ENCODE data around the gene ACTR8.
A peak's percentile ranks its signal among the peaks of the same experiment; 100 is the strongest.

The ACTR8 gene

DNA sequence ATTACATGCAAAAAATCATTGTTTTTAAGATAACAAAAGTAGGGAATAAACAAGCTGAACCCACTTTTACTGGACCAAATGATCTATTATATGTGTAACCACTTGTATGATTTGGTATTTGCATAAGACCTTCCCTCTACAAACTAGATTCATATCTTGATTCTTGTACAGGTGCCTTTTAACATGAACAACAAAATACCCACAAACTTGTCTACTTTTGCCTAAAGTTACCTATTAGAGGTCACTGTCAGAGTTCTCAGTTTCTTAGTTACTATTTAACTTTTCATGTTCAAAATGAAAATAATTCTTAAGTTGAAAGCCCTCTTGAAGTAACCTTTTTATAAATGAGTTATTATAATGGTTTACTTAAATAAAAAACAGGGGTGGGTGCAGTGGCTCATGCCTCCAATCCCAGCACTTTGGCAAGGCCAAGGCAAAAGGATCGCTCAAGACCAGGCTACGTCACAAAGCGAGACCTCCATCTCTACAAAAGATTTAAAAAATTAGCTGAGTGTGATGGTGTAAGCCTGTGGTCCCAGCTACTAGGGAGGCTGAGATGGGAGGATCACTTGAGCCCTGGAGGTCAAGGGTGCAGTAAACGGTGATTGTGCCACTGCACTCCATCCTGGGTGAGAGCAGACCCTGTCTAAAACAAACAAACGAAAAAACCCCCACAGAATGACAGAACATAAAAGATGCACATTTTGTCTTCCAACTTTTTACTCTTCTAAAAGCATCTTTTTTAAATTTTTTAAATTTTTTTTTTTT lies 16.0 kb downstream of the ACTR8 start:
- DNase-seq (ENCODE audit: low spot score): no peak

GRCh38 chr3:53863145-53863544 lies 18.8 kb downstream of the ACTR8 start:
- DNase-seq (ENCODE audit: low spot score): no peak

DNA sequence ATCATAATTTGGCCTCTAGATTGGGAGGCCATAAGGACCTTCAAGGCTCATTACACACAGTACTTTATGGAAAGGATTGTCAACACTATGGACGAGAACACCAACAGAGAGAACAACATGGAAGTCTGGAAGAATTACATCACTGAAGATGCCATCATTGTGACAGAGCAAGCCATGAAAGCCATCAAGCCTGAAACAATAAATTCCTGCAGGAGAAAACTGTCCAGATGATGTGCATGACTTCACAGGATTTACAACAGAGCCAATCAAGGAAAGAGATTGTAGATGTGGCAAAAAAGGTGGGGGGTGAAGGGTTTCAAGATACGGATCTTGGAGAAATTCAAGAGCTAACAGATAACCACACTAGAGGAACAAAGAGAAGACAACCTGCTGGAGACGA lies 19.7 kb downstream of the ACTR8 start:
- DNase-seq (ENCODE audit: low spot score): no peak

DNA sequence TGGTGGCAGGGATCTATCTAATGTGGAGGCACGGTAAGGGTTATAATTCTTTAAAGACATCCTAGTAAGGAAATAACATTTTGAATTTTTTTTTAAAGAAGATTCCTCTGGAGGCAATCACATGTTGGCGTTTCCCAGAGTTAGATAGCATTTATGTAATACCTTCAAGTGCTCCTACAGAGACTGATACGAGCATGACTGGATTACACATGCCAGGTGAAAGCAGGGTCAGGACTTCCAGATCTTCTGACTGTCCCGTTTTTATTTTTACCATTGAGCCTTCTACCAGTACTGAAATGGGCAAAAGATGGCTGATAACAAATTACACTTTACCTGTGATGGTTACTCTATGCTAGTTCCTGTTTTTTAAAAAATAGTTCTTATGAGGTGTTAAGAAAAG lies 21.8 kb downstream of the ACTR8 start:
- no peak for DNase-seq (ENCODE audit: low spot score)

DNA sequence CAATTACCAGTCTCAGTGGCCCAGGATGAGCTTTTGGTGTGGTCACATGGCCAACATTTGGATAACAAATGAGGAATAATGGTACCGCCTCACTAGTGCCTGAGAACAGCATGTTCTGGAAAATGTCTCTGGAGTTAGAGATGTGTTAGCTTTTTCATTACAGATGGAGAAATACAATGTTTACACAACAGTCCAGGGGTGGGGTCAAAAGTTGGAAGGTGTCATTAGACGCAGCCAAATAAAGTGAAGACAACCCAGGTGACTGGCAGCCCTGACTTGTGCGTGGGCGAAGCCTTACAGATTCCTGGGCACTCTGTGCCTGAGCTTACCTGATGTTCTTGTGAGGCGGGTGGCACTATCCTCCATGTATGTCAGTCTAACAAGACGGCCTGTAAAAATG lies 22.8 kb downstream of the ACTR8 start:
- DNase-seq (ENCODE audit: low spot score): no peak

- no peak for DNase-seq (ENCODE audit: low spot score)
Measured at GRCh38 chr3:53858096-53858741, 23.7 kb downstream of the ACTR8 start.

DNA sequence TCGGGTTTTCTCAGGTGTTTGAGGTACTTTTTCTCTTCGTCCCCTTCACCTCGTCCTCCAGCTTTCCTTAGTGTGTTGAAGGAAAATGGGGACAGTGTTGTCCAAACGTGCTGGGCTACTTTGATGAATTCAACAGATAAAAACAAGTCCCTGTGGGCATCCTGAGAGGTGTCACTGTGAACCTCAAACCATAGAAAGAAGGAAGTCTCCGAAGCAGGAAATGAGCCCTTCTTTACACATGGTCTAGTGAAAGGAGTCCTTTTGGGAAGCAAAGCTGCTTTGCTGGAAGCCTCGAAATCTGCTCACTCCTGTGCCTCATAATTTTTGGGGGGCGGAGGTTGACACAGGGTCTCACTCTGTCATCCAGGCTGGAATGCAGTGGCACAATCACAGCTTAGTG lies 25.0 kb downstream of the ACTR8 start:
- DNase-seq (ENCODE audit: low spot score): no peak

DNA sequence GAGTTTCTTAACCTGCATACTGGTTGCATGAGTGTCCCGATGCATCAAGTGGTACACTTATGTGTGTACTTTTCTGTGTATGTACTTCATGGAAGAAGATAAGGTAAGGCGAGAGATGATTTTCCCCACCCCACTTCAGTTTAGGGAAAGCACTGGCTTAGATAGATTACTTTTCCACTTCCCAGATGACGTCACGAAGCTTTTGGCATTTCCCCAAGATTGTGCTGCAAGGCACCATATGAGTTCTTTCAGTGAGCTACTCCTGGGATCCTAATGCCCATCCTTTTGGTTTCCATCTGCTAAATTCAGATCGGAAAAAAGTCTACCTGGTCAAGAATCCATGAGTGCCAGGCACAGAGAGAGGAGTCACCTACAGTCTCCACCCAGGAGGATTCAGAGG lies 31.1 kb downstream of the ACTR8 start:
- no peak for DNase-seq (ENCODE audit: low spot score)

DNA sequence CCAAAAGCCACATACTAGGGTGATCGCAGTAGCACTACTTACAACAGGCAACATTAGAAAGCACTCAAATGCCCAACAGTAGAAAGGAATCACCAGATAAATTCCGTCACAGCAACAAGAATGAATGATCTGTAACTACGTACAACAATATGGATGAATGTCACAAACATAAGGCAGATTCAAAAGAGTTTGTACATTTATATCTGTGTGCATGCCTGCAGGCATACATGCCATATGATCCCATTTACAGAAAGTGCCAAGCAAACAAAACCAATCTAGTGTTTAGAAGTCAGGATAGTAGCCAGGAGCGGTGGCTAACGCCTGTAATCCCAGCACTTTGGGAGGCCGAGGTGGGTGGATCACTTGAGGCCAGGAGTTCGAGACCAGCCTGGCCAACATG lies 32.0 kb downstream of the ACTR8 start:
- no peak for DNase-seq (ENCODE audit: low spot score)

- no peak for DNase-seq (ENCODE audit: low spot score)
Measured at GRCh38 chr3:53846851-53847155, 35.1 kb downstream of the ACTR8 start.

GRCh38 chr3:53846134-53846850 lies 35.7 kb downstream of the ACTR8 start, which contains the start of the genes CHDH and IL17RB:
Gene CHDH (minus strand): TSS chr3:53846419. CDS start chr3:53824008, 22,411 bp downstream.
Gene IL17RB (plus strand): TSS chr3:53846568. CDS start chr3:53846589, 21 bp downstream.
- peak; percentile 60 for DNase-seq (ENCODE audit: low spot score)

DNA sequence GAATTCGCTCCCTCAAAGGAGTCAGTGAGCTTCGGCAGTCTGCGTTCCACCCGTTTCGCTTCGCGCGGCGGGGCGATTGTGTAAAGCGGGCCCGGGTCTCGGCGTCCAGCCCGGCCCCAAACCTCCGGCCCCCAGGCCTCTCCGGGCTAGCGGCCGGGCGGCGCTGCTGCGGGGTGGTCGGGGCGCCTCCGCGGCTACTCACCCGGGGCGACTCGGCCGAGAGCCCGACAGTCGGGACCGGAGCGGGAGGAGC lies 36.1 kb downstream of the ACTR8 start:
- no peak for DNase-seq (ENCODE audit: low spot score)

GRCh38 chr3:53845103-53845880 lies 36.7 kb downstream of the ACTR8 start:
- DNase-seq (ENCODE audit: low spot score): peak; percentile 26

- DNase-seq (ENCODE audit: low spot score): no peak
Measured at GRCh38 chr3:53844262-53845102, 37.5 kb downstream of the ACTR8 start.

- no peak for DNase-seq (ENCODE audit: low spot score)
Measured at GRCh38 chr3:53843195-53844177, 38.5 kb downstream of the ACTR8 start.

GRCh38 chr3:53842436-53843194 lies 39.3 kb downstream of the ACTR8 start:
- DNase-seq (ENCODE audit: low spot score): no peak

- DNase-seq (ENCODE audit: low spot score): no peak
Measured at GRCh38 chr3:53841296-53841695, 40.7 kb downstream of the ACTR8 start.

DNA sequence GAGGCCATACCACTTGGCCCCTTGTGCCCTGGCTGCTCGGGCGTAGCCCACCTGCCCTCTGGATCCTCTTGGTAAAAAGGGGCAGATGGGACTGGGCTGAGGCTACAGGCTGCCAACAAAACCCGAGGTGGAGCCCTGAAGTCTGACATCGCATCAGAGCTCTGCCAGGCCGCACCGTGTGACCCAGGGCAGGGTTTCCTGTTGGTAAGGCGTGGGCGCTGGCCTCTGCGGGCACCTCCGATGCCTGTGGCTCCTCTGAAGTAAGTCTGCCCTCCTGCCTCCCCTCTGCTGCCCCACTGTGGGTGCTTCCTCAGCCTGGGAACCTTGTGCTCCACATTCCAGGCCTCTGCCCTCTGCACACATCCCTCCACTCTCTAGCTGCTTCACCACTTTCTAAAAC lies 44.6 kb downstream of the ACTR8 start:
- DNase-seq (ENCODE audit: low spot score): no peak

Measured in SK-N-DZ (cell line).